Hematopoietic multipotent progenitor cell (in vitro differentiated cells): Measurements from ENCODE around the gene NAALADL2. TPM values are rescaled to one million over a fixed set of nuclear protein-coding genes. Genes with fewer than 3 reads are reported as not detected.

Experiments
- DNase-seq, 3 donors: peaks; one replicate each; pipeline ENCODE4 v3.0.0-alpha.2; 2011 to 2015; ENCODE audit warnings: low read depth in 2 of 3, low spot score in 2 of 3
- total RNA-seq: library from RNA; depleted of rRNA; stranded (reverse); fragments of >200 nt; gene quantifications from one replicate; pipeline ENCODE4 v1.2.3, GENCODE V29; 2012

NAALADL2 gene
- total RNA-seq, 1 donor = 4.6 TPM

GRCh38 chr3:174959556-174960065, 100.5 kb downstream of the NAALADL2 start:
- DNase-seq = no peak

- DNase-seq = no peak
Measured at GRCh38 chr3:174960898-174961297, 101.8 kb downstream of the NAALADL2 start.

- no peak for DNase-seq
Measured at GRCh38 chr3:174973465-174973864, 114.3 kb downstream of the NAALADL2 start.

GRCh38 chr3:174986685-174987084, 127.6 kb downstream of the NAALADL2 start:
- DNase-seq = no peak

GRCh38 chr3:175001091-175001490, 142.0 kb downstream of the NAALADL2 start:
- no peak for DNase-seq

- DNase-seq = no peak
Measured at GRCh38 chr3:175002732-175003143, 143.6 kb downstream of the NAALADL2 start.

GRCh38 chr3:175003590-175003989, 144.5 kb downstream of the NAALADL2 start:
- DNase-seq = no peak

- DNase-seq = no peak
Measured at GRCh38 chr3:175005193-175005592, 146.1 kb downstream of the NAALADL2 start.

GRCh38 chr3:175005881-175006280, 146.7 kb downstream of the NAALADL2 start:
- DNase-seq = no peak

GRCh38 chr3:175007306-175007705, 148.2 kb downstream of the NAALADL2 start:
- no peak for DNase-seq

GRCh38 chr3:175009295-175009694, 150.2 kb downstream of the NAALADL2 start:
- DNase-seq = no peak

- DNase-seq = no peak
Measured at GRCh38 chr3:175015056-175015635, 156.0 kb downstream of the NAALADL2 start.

- no peak for DNase-seq
Measured at GRCh38 chr3:175018946-175019727, 160.0 kb downstream of the NAALADL2 start.

GRCh38 chr3:175020101-175020500, 161.0 kb downstream of the NAALADL2 start:
- no peak for DNase-seq

- DNase-seq = no peak
Measured at GRCh38 chr3:175029828-175030227, 170.7 kb downstream of the NAALADL2 start.

- no peak for DNase-seq
Measured at GRCh38 chr3:175039875-175040274, 180.7 kb downstream of the NAALADL2 start.

GRCh38 chr3:175041369-175041768, 182.2 kb downstream of the NAALADL2 start:
- no peak for DNase-seq

- no peak for DNase-seq
Measured at GRCh38 chr3:175046601-175047000, 187.5 kb downstream of the NAALADL2 start.

- no peak for DNase-seq
Measured at GRCh38 chr3:175047786-175048185, 188.7 kb downstream of the NAALADL2 start.

GRCh38 chr3:175057401-175057800, 198.3 kb downstream of the NAALADL2 start:
- no peak for DNase-seq

- DNase-seq = no peak
Measured at GRCh38 chr3:175059788-175060187, 200.7 kb downstream of the NAALADL2 start.

GRCh38 chr3:175065497-175065896, 206.4 kb downstream of the NAALADL2 start:
- DNase-seq = no peak
